SK-N-SH (cell line): ENCODE results near the gene MST1. TPM values are rescaled to one million over a fixed set of nuclear protein-coding genes. Genes with fewer than 3 reads are reported as not detected.

Experiments used
- CTCF ChIA-PET: fragments of 300-600, 350-600 bp; formaldehyde crosslinking; extraction: SDS; loops from one replicate; lab custom pipeline; 2021; lab: Yijun Ruan, JAX
- POLR2A ChIA-PET: fragments of 350-600 bp; sonication (Branson Sonifier 250); formaldehyde crosslinking; extraction: SDS; loops from one replicate; lab custom pipeline; 2020; ENCODE audit warnings: antibody characterized with exemption, inconsistent platforms; lab: Yijun Ruan, JAX
- DNase-seq: peaks from one replicate; pipeline ENCODE4 v3.0.0; 2012
- H2AFZ ChIP-seq: fragments of 200-600 bp; sonication (generic); 2 replicates; pipeline ENCODE4 v1.8.1; 2016; ENCODE audit warnings: antibody characterized with exemption, mild to moderate bottlenecking, low read depth
- H3F3A ChIP-seq: fragments of 200-600 bp; sonication (generic); replicated peaks from 2 replicates; pipeline ENCODE3; 2016; ENCODE audit warnings: antibody characterized with exemption, mild to moderate bottlenecking; ENCODE audit not compliant: insufficient read depth
- H3K27ac ChIP-seq, 2 experiments: fragments of 200-500 bp in 1 of 2; fragments of 200-600 bp in 1 of 2; sonication (Bioruptor generic) in 1 of 2; sonication (generic), shearing (Covaris generic) in 1 of 2; 2 replicates each; pipeline versions ENCODE4 v1.5.1 to v1.6.1; 2014 to 2016; ENCODE audit warnings: low read depth in 2 of 2, inconsistent platforms in 1 of 2, low read length in 1 of 2, mild to moderate bottlenecking in 1 of 2, mixed read lengths in 1 of 2
- H3K27me3 ChIP-seq: fragments of 200-600 bp; sonication (generic), shearing (Covaris generic); 2 replicates; pipeline ENCODE4 v1.6.1; 2016; ENCODE audit warnings: mixed run types; ENCODE audit not compliant: insufficient read depth
- H3K36me3 ChIP-seq, 2 experiments: fragments of 200-500 bp in 1 of 2; fragments of 200-600 bp in 1 of 2; sonication (Bioruptor generic) in 1 of 2; sonication (generic) in 1 of 2; replicated peaks in 1 of 2; 2 replicates each; pipeline versions ENCODE3 to v1.5.1; 2014 to 2016; ENCODE audit warnings: low read length in 1 of 2, mild to moderate bottlenecking in 1 of 2; ENCODE audit not compliant: insufficient read depth in 2 of 2, control insufficient read depth in 1 of 2
- H3K4me1 ChIP-seq, 2 experiments: fragments of 200-500 bp in 1 of 2; fragments of 200-600 bp in 1 of 2; sonication (Bioruptor generic) in 1 of 2; sonication (generic), shearing (Covaris generic) in 1 of 2; 2 replicates each; pipeline versions ENCODE4 v1.5.1 to v1.6.1; 2014 to 2016; ENCODE audit warnings: low read depth in 1 of 2, low read length in 1 of 2, mixed run types in 1 of 2; ENCODE audit not compliant: insufficient read depth in 2 of 2, control insufficient read depth in 1 of 2
- H3K4me2 ChIP-seq: fragments of 200-600 bp; sonication (generic), shearing (Covaris generic); 2 replicates; pipeline ENCODE4 v1.6.1; 2017; ENCODE audit warnings: mixed run types
- H3K4me3 ChIP-seq, 2 experiments: fragments of 200-500 bp in 1 of 2; fragments of 200-600 bp in 1 of 2; sonication (Bioruptor generic) in 1 of 2; sonication (generic), shearing (Covaris generic) in 1 of 2; 2 replicates each; pipeline versions ENCODE4 v1.5.1 to v1.8.1; 2014 to 2016; ENCODE audit warnings: low read depth in 2 of 2, inconsistent platforms in 1 of 2, low read length in 1 of 2, mild to moderate bottlenecking in 1 of 2, mixed read lengths in 1 of 2, moderate library complexity in 1 of 2
- H3K79me2 ChIP-seq: fragments of 200-600 bp; sonication (generic); 2 replicates; pipeline ENCODE4 v1.8.1; 2017; ENCODE audit warnings: mild to moderate bottlenecking; ENCODE audit not compliant: insufficient read depth
- H3K9ac ChIP-seq: fragments of 200-600 bp; sonication (generic); 2 replicates; pipeline ENCODE4 v1.6.1; 2017; ENCODE audit warnings: mixed run types
- H3K9me2 ChIP-seq: fragments of 200-600 bp; sonication (generic); 2 replicates; pipeline ENCODE4 v1.6.1; 2017; ENCODE audit warnings: mixed run types
- H3K9me3 ChIP-seq: fragments of 200-600 bp; sonication (generic); 2 replicates; pipeline ENCODE4 v1.6.1; 2017; ENCODE audit warnings: mixed run types, mild to moderate bottlenecking, moderate library complexity
- H4K20me1 ChIP-seq: fragments of 200-600 bp; sonication (generic); 2 replicates; pipeline ENCODE4 v1.6.1; 2017; ENCODE audit warnings: mild to moderate bottlenecking, mixed run types; ENCODE audit not compliant: insufficient read depth
- CTCF ChIP-seq: fragments of 200-600 bp; sonication (generic); IDR thresholded peaks from 2 replicates; pipeline ENCODE4 v1.6.1; 2017; ENCODE audit warnings: antibody characterized with exemption, mild to moderate bottlenecking, moderate library complexity
- ELF1 ChIP-seq: IDR thresholded peaks from 2 replicates; pipeline ENCODE4 v1.4.0; 2012
- EZH2phosphoT487 ChIP-seq: fragments of 200-600 bp; sonication (generic); IDR thresholded peaks from 2 replicates; pipeline ENCODE4 v1.6.1; 2017; ENCODE audit warnings: low read depth, mixed run types, mild to moderate bottlenecking, antibody characterized with exemption, moderate library complexity, borderline replicate concordance
- FOSL2 ChIP-seq: IDR thresholded peaks from 2 replicates; pipeline ENCODE4 v1.4.0; 2012; ENCODE audit warnings: low read depth, mild to moderate bottlenecking, moderate library complexity, borderline replicate concordance
- FOXJ3 ChIP-seq: sonication (generic); formaldehyde crosslinking; IDR thresholded peaks from 2 replicates; pipeline ENCODE4 v1.5.1; 2020; ENCODE audit warnings: mild to moderate bottlenecking, missing genetic modification reagents
- GABPA ChIP-seq: IDR thresholded peaks from 2 replicates; pipeline ENCODE4 v1.4.0; 2012; ENCODE audit warnings: low read depth, mild to moderate bottlenecking
- GATA2 ChIP-seq: sonication (generic); formaldehyde crosslinking; IDR thresholded peaks from 2 replicates; pipeline ENCODE4 v1.5.0; 2020; ENCODE audit warnings: mild to moderate bottlenecking, missing genetic modification reagents
- IRF3 ChIP-seq: fragments of 150-350 bp; IDR thresholded peaks from 2 replicates; pipeline ENCODE4 v1.6.1; 2016; ENCODE audit warnings: mild to moderate bottlenecking, low read depth, low read length
- JUND ChIP-seq: IDR thresholded peaks from 2 replicates; pipeline ENCODE4 v1.4.0; 2012
- MAX ChIP-seq: IDR thresholded peaks from 2 replicates; pipeline ENCODE4 v1.4.0; 2012; ENCODE audit warnings: low read depth
- MXI1 ChIP-seq: IDR thresholded peaks from 2 replicates; pipeline ENCODE4 v1.6.1; 2012; ENCODE audit warnings: mild to moderate bottlenecking, low read depth, low read length, improper control_type of control experiment
- POLR2AphosphoS5 ChIP-seq: IDR thresholded peaks from 2 replicates; pipeline ENCODE4 v1.6.1; 2012; ENCODE audit warnings: low read depth, low read length
- REST ChIP-seq: IDR thresholded peaks from 2 replicates; pipeline ENCODE4 v1.6.1; 2012; ENCODE audit warnings: mild to moderate bottlenecking, low read depth, low read length, moderate library complexity
- RXRA ChIP-seq: IDR thresholded peaks from 2 replicates; pipeline ENCODE4 v1.4.0; 2012; ENCODE audit warnings: low read depth, mild to moderate bottlenecking, borderline replicate concordance
- WGBS: methylation state at CpG from one replicate; pipeline ENCODE4 v1.1.6; 2017; ENCODE audit warnings: low lambda C conversion rate; 5-methylcytosine and 5-hydroxymethylcytosine counted together
- polyA plus RNA-seq, 3 experiments: library from polyadenylated mRNA; depleted of rRNA; stranded (reverse); fragments of >200 nt; gene quantifications; 2 replicates each; pipeline ENCODE4 v1.2.3, GENCODE V29; 2012

MST1 gene
- polyA plus RNA-seq, 1 of the 3 experiments (the other 2 are of a cell fraction): 35.1 TPM

- Histone ChIP-seq H4K20me1 (no peaks in the 10 kb centered on the region), H3K4me2 (no peak overlapping the region), H3K9me3 (no peaks in the 10 kb centered on the region), H3K27me3 (no peaks in the 10 kb centered on the region), H3F3A (no peaks in the 10 kb centered on the region), H3K9me2 (no peaks in the 10 kb centered on the region), H3K9ac (no peak overlapping the region), H3K4me3 (no peak overlapping the region), H3K4me1 (no peaks in the 10 kb centered on the region; a peak in 1 of 4 replicates), H3K79me2 (no peaks in the 10 kb centered on the region), H3K27ac (no peak overlapping the region), H3K36me3 (no peaks in the 10 kb centered on the region), H2AFZ (no peak overlapping the region)
- DNase-seq: no peak
- TF ChIP-seq JUND: no peak
- no peak for TF ChIP-seq RXRA
- no peak for TF ChIP-seq EZH2phosphoT487
- TF ChIP-seq CTCF: no peak
- TF ChIP-seq IRF3: no peak
- no peak for TF ChIP-seq FOXJ3 (CRISPR knock-in tag)
- no peak for TF ChIP-seq MAX
- no peak for TF ChIP-seq FOSL2
- no peak for TF ChIP-seq ELF1
- TF ChIP-seq REST: no peak
- no peak for TF ChIP-seq GABPA
- TF ChIP-seq POLR2AphosphoS5: no peak
- no peak for TF ChIP-seq GATA2 (CRISPR knock-in tag)
- no peak for TF ChIP-seq MXI1
- CTCF ChIA-PET: interaction anchor here (1.0 to 3.3 kb wide), 3 partner anchors 25 to 87 kb away, joined by 3 to 13 read pairs (median 3); partner anchors contain the start of gene BSN
- POLR2A ChIA-PET: no interaction called here
- WGBS: 68% methylated on average over 9 of the region's 14 CpGs
Observed at GRCh38 chr3:49641921-49642707, 47.2 kb downstream of the MST1 start.
